GM19463 (cell line): ENCODE data around the gene SLC29A2.
"Not testable (repeated sequence)": the region's sequence is repeated elsewhere in the genome, so short reads cannot be mapped to it uniquely, and the experiment has no call there.

Source experiments
- ATAC-seq: cut with Tn5 transposase; IDR thresholded peaks from one replicate; pipeline ENCODE4 v1.9.1; 2021; ENCODE audit warnings: mild to moderate bottlenecking, moderate library complexity; ENCODE audit not compliant: unreplicated experiment

Gene SLC29A2

DNA sequence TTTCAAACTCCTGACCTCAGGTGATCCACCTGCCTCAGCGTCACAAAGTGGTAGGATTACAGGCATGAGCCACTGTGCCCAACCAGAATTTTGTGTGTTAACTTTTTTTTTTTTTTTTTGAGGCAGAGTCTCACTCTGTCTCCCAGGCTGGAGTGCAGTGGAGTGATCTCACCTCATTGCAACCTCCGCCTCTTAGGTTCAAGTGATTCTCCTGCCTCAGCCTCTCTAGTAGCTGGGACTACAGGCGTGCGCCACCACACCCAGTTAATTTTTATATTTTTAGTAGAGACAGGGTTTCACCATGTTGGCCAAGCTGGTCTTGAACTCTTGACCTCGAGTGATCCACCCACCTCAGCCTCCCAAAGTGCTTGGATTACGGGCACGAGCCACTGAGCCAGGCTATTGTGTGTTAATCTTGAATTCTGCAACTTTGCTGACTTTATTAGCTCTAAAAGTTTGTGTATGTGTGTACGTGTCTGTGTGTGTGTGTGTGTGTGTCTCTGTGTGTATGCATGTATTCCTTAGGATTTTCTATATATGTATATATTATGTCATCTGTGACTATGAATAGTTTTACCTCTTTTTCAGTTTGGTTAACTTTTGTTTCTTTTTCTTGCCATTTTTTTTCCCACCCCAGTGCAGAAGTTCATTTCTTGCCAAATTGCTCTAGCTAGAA, 20.9 kb downstream of the SLC29A2 start:
- ATAC-seq, result not testable (repeated sequence)

GRCh38 chr11:66349084-66349386, 22.5 kb downstream of the SLC29A2 start:
- no peak for ATAC-seq

- ATAC-seq, result peak; percentile 44
These were observed 23.9 kb downstream of the SLC29A2 start, which contains the start of gene B4GAT1 for GRCh38 chr11:66347425-66348276. Gene B4GAT1, minus strand, starts transcription at chr11:66347629. Its CDS starts 84 bp downstream, at chr11:66347545.

DNA sequence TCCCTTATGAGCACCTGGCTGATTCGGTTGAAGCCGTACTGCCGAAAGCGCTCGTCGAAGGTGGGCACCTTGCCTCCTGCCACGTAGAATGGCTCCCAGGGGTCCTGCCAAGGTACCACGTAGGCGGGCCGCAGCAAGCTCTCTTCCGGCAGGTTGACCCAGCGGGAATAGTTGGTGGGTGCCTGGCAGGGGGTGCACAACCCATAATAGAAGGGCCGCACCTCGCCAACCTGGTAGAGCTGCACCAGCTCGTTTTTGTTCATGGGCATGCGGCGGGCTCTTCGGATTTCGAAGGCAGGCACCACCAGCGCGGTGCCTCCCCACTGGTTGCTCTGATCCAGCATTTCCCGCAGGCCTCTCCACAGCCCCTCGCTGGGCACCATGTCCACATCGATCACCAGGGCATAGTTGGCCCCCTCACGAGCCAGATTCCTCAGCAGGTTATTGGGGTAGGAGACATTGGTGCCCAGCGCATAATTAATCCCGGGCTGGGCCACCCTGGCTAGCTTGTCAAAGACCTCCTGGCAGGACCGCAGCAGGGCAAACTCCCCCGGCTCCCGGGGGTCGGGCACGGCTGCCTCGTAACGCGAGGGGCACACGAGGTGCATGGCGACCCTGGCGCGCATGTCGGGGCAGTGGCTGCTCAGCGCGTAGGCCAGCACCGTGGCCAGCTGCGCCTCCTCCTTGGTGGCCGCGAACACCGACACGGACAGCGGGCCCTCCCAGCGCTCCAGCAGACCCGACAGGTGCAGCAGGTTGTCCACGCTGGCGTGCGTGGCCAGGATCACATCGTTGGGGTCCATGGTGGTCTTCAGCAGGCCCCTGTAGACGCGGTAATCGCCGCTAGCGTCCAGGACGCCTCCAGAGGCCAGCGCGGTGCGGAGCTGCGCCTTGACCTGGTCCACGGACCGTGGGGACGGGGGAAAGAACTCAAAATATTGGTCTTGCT, 24.8 kb downstream of the SLC29A2 start:
- no peak for ATAC-seq

- ATAC-seq, result no peak
These were observed 26.3 kb downstream of the SLC29A2 start for GRCh38 chr11:66345316-66345649.

GRCh38 chr11:66344550-66345315, 26.8 kb downstream of the SLC29A2 start, which contains the start of gene BRMS1:
Gene BRMS1, minus strand, starts transcription at chr11:66345104. Its CDS starts 2,870 bp downstream, at chr11:66342234.
- peak; percentile 70 for ATAC-seq

DNA sequence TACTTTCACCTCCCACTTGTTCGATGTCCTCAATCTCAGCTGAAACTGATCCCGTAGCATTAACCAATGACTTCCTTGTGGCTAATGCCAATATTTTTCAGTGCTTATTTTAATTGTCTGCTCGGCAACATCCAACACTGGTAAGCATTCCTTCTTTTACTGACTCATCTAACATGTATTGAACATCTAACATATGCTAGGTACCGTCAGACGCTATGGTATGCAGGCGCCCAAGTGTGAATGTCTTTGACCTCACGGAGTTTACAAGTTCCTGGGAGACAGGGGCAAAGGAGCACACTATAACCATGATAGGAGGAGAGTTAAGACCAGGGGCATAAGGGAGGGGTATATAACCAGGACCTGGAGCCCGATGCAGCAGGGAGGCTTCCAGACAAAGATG, 28.4 kb downstream of the SLC29A2 start:
- ATAC-seq, result no peak

DNA sequence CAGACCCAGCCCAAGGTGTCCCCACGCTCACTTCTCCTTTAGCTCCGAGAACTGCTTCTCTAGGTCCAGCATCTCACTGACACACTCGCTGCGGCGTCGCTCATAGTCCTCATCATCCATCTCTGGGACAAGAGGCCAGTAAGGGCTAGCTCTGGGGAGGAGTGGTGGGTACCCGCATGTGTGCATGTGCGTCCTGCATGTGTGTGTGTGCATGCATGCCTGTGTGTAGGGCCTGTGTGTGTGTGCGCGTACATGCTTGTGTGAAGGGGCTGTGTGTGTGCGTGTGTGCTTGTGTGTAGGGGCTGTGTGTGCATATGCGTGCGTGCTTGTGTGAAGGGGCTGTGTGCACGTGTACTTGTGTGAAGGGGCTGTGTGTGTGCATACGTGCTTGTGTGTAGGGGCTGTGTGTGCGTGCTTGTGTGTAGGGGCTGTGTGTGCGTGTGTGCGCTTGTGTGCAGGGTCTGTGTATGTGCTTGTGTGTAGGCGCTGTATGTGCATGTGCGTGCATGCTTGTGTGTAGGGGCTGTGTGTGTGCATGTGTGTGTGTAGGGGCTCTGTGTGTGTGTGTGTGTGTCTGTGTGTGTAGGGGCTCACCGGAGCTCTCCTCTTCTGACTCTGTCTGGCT, 29.9 kb downstream of the SLC29A2 start:
- ATAC-seq, result no peak

- ATAC-seq, result no peak
These were observed 30.7 kb downstream of the SLC29A2 start for GRCh38 chr11:66340596-66341501.

GRCh38 chr11:66339686-66340483, 31.7 kb downstream of the SLC29A2 start:
- no peak for ATAC-seq

- ATAC-seq, result no peak
These were observed 32.3 kb downstream of the SLC29A2 start for GRCh38 chr11:66339162-66339675.

GRCh38 chr11:66338276-66339161, 33.0 kb downstream of the SLC29A2 start:
- no peak for ATAC-seq

DNA sequence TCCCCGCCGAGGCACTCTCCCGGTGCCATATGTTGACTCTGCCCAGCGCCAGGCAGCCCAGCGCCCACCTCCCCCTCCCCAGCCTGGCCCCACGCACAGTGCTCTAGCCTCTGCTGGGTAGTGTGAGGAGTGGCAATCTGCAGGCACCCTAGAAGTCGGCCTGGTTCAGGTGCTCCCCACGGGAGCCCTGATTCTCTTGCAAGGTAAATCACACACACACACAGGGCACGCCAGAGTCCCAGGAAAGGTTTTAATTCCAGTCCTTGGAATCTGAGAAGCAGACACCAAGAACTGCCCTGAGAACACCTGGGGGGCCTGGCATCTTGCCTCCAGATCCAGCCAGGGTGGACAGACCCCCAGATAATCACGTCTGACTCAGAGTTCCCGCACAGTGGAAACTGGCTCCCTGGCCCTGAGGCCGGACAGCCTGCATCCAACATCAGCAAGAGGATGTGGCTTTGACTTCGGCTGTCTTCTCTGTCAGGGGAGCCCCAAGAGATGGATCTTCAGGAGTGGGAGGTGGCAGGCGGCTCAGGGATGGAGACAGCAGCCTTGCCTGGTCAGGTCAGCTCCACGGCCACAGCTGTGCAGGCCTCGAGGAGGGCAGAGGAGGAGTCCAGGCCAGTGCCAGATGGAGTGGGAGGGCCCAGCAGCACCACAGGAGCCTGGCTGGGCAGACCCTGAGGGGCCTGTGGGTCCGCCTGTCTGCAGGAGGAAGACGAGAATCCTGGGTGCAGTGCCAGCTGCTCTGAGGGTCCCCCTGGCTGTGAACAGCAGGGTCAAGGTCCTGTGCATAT, 34.3 kb downstream of the SLC29A2 start:
- ATAC-seq, result no peak

DNA sequence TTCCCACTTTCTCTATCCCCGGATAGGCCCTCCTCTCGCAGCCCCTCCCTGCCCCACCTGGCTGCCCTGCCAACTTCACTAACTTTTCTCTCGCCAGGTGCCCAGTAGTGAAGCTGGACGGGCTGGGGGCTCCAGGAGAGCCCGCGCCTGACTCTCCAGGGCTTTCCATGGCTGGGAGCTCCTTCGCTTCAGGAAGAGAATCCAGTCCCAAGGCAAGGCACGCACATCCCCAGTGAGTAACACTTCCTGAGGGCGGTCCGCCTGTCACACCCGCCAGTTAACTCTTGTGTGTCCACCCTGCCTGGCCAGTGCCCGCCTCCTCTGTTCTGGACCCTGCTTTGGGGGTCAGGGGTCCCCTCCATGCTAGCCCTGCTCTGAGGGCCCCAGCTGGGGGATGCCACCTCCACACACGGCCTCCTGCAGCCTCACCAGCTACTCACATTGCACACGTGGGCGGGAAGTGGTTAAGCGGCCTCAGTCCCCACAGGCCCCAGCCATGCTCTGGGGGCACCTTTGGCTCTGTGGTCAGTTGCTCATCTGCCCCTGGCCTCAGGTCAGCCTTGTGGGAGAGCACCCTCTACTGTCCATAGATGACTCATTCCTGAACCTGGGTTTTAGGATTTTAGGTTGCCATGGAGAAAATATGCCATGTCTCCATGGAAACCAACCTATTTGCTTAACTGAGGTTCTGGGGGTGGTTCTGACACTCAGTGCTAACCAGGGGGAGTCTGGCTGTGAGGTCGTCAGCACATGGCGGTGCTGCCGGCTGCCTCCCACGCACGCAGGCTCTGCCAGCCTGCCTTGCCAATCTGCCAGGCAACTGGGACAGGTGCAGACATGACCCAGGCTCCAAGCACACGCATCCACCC, 35.1 kb downstream of the SLC29A2 start, which contains the start of gene RIN1:
Gene RIN1 (minus strand): TSS at position 201 of the 869 bp plus-strand sequence. CDS start 32 bp downstream, at position 169.
- peak; percentile 90 for ATAC-seq
